HG02610 (cell line): ENCODE measurements around the gene FOXP1.

Source experiments
- ATAC-seq: cut with Tn5 transposase; IDR thresholded peaks from one replicate; pipeline ENCODE4 v1.9.1; 2021; ENCODE audit warnings: mild to moderate bottlenecking, moderate library complexity; ENCODE audit not compliant: unreplicated experiment

FOXP1 gene

DNA sequence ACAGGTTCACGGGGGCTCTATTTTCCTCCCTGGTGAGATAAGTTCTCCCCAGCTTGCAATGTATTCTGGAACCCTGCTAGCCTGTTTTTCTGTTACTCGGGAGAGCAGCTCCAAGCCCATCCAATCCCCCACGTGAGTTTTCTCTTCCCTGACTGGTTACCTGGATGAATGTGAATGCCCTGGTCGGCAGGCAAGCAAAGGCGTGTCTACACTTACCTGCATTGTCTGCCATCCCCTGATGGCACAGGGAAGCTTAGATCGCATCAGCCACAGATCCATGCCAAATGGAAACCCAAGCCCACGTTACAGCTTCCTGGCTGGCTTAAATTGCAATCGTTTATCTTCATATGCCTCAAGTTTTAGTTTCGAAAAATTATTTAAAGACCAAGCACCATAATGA lies 149.9 kb downstream of the FOXP1 start:
- ATAC-seq: no peak

DNA sequence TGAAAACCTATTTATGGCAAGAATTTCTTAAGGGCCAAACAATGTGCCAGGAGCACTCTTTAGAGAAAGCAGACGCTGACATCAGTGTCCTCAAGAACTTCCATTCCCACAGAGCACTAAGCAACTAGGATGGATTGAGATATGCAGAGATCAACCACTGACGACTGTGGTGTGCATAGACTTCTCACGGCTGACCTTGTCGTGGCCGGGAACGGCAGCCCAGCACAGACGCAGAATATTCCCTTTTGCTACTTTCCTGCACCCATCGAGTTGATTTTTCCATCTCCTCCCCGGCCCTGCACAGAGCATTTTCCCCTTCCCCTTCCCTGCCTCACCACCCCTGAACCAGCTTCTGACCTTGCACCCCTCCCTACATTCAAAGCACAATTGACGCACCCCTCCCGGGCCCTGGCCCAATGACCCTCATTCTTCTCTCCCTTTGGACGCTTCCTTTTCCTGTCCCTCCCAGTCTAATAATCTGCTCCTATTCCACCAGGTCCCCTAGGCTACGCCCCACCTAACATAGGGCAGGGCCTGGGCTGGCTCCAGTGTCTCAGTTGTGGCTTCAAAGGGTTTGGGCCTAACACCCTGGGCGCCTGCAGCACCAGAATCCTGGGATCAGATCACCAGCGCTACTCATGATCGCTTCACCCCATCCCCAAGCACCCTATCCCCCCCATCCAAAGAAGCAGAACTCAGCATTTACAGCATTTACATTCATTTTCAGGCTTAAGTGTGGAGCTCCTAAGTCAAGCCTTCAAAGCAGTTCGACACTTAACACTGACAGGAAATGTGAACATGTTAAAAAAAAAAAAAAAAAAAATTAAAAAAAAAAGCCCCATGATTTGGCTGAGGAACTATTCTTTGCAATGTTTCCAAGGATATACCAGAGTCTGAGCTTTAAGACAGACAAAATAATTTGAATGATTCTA lies 151.2 kb downstream of the FOXP1 start:
- no peak for ATAC-seq

- ATAC-seq: no peak
Measured at GRCh38 chr3:71430941-71431552, 152.5 kb downstream of the FOXP1 start.

DNA sequence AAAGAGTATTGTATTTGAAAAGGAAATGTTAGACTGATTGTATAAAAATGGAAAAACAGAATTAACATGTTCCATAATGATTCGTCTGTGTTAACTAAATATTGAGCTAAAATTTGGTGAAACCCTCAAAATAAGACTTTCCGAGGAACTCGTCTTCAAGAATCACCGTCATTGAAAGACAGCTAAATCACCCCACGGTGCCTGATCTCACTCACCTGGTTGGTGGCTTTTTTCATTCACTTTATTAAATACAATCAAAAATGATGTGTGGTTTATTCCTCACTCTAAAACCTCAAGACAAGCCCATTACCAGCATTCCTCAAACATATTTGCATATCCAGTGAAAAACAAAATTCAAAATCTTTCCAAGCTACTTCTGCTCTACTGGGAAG lies 153.9 kb downstream of the FOXP1 start:
- ATAC-seq: no peak

DNA sequence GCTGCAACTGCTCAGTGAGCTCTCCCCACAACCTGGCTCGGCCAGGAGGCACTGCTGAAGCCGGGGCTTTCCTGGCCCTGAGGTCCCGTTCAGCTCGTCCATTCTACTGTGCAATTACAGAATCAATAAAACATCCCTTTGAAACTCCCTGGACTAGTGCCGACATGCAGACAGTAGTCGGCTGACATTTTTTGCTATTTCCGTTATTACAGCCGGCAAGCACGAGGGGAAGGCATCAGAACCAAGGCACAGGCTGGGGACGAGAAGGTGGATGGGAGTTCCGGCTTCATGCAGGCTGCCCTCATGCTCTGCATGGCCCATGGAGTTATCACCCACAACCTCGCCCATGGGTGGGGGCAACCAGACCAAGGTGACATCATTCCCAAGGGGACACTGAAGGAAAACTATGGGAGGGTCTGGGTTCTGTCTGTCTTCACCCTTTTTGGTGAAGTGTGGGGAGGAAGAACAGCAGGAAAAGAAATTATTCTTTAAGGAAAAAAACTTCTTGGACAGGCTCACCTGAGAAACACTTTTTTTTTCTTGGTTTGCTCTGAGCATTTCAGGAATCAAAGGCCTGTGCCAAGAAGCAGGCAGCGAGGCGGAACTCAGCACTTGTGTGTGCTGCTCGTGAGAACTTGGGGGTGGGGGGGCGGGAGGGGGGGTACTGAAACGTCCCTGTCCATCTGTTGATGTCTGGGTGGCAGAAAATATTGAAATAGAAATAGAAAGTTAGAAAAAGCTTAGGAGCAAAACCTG lies 154.5 kb downstream of the FOXP1 start:
- peak; percentile 37 for ATAC-seq

GRCh38 chr3:71425491-71426071 lies 157.9 kb downstream of the FOXP1 start:
- no peak for ATAC-seq

DNA sequence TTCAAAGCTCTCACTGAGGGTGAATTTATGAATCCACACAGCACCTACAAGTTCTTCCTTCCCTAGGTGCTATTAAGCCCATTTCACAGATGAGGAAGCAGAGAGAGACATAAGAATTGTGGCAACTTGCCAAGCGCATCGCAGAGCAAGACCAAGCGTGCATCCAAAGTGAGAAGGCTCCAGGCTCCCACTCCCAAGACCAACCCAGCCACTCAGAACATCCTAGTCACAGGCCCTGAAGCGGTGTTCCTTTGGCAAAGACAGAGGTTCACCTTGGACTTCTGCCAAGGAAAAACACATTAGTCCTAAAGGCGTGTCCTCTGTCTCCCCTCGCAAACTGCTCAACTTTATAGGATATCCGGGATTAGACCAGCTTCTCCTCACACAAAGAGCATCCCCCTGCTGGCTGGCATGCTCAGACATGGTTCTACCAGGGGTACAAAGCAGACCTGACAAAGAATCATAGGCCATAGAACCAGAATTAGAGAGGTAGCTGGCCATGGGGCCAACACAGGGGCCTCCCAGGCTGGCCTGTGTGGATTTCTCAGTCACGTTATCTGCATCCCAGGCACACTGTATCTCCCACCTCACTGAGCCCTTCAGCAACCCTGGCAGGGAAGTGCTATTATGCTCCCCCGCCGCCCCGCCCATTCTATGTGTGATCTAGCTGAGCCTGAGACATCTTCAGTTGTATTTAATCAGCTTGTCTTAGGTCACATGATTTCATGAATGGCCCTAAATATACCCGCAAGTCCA lies 160.2 kb downstream of the FOXP1 start:
- no peak for ATAC-seq

- peak; percentile 90 for ATAC-seq
Measured at GRCh38 chr3:71421820-71422566, 161.5 kb downstream of the FOXP1 start.

DNA sequence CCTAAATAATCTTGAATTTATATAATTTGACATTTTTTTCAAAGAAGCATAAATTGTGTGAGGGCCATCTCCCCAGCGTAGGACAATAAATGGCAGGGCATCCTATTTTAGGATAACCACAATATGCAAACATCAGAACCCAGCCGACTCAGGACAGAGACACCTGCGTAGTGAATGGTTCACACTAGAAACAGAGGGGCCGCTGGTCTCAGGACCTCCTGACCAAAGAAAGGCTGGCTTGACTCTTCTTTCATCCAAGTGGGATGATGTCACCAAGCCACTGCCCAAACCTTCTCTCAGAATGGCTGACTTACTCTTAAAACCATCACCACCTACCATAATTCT lies 162.1 kb downstream of the FOXP1 start:
- peak; percentile 39 for ATAC-seq

DNA sequence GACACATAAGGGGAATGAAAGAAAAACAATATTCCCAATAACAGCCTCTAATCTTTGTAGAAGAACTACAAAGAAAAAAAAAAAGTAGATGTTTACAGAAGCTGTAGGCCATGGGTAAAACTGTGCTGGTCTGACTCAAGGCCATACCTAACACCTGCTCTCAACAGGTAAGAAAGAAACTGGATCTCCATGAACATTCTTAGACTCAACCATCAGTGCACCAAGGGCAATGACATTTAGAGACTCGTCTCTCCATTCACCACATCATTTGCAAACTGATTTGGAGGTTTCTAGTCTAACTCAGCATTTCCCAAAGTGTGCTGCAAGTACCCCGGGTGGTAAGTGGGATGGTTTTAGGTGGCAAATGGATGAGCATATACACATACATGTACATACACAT lies 164.2 kb downstream of the FOXP1 start:
- ATAC-seq: no peak

DNA sequence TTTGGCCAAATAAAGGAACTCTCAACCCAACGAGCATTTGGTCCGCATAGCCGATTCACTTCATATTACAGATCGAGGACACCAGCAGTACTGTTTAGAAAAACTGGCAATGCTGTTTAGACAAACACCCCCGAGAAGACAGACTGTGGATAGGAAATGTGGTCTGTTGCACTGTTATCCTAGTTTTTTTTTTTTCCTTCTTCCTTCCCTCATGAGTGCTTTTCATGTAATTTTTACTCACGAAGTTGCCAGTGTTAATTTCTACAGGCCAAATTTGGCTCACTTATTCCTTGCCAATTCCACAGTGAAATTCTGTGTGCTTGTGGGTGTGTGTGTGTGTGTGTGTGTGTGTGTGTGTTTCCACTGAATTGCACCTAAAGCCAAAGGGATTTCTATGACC lies 165.7 kb downstream of the FOXP1 start:
- no peak for ATAC-seq

- no peak for ATAC-seq
Measured at GRCh38 chr3:71416876-71417275, 166.7 kb downstream of the FOXP1 start.

- no peak for ATAC-seq
Measured at GRCh38 chr3:71415681-71416122, 167.8 kb downstream of the FOXP1 start.

DNA sequence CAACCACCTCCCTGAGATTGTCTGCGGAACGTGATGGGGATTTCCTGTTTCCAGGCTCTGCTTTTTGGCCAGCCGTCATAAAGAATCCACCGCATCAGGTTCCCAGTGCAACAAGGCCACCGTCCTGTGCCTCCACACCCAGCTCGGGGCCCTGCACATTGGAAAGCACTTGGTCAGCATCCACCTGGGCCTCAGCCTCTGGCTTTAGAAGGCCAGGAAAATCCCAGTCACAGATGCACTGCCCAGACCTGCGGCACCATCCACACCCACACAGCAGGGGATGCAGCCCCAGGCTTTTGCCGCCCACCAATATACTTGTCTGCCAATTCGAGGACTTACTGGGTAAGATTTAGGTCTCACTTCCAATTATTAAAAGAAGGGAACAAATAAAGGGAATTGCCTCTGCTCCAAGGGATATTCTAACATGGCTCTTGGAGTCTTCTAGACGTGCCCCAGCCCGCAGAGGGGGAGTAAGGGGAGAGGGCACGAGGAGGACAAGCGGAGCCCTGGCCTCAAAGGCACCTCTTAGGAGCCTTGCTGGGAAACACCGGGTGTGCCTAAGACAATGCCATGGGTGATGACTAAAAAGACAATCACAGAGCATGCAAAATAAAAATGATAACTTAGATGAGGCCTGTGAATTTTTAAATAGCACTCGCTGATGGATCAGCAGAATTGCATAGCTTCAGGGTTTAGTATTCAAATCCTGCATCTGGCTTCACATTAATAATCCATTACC lies 169.2 kb downstream of the FOXP1 start:
- ATAC-seq: no peak

- no peak for ATAC-seq
Measured at GRCh38 chr3:71413572-71413971, 170.0 kb downstream of the FOXP1 start.

DNA sequence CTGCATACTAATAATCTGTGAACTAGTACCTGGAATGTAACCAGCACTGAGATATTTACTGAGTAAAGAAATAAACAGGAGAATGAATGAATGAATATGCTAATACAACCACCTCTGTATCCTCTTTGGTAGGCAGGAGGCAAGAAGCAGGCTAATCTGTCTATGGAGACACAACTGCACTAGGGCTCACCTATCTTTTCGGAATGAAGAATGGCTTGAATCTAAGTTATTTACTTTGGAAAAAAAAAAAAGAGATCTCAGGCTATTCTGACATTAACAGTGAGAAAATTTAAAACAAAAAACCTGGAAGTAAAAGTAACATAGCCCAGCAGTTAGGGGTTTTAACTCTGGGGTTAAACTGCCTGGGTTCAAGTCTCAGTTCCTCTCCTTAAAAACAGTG lies 174.2 kb downstream of the FOXP1 start:
- no peak for ATAC-seq

- ATAC-seq: no peak
Measured at GRCh38 chr3:71408903-71409302, 174.6 kb downstream of the FOXP1 start.

DNA sequence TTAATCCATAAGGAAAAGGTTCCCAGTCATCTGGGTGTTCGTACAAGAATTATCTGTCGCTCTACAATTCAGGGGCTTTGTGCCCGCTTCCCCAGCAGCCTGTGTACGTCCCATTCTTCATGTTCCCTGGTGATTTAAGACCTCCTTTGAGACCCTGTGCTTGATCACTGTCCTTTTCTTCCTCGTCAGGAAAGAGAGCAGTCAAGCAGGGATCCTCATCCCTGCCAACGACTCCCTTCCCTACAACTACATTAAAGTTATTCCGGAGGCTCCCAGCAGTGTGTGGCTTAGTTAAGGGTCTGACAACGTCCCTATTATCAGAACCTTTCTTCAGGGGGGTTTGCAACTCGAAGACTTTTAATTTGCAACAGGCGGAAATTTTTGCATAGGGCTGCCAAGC lies 175.7 kb downstream of the FOXP1 start:
- no peak for ATAC-seq
